ENCODE results near the gene IP6K3.

Gene IP6K3

GRCh38 chr6:33744001-33744848 lies 2.5 kb downstream of the IP6K3 start:
- peak; percentile 88 for TF ChIP-seq CTCF (IDR thresholded peaks at IDR 0.05; ENCODE audit: extremely low read depth, insufficient read depth, missing control alignments)
- DNase-seq (ENCODE audit: low spot score): peak; percentile 89
- in situ Hi-C loops (cut with MboI; ENCODE audit: low pct_unique_long_range_greater_than_20kb, low sequenced_read_pairs, unreplicated experiment): no loop called here

- TF ChIP-seq CTCF (IDR thresholded peaks at IDR 0.05; ENCODE audit: extremely low read depth, insufficient read depth, missing control alignments): no peak
- DNase-seq (ENCODE audit: low spot score): no peak
Measured at GRCh38 chr6:33742837-33743236, 3.9 kb downstream of the IP6K3 start.

GRCh38 chr6:33742092-33742491 lies 4.6 kb downstream of the IP6K3 start:
- TF ChIP-seq CTCF (IDR thresholded peaks at IDR 0.05; ENCODE audit: extremely low read depth, insufficient read depth, missing control alignments): no peak
- in situ Hi-C loops (cut with MboI; ENCODE audit: low pct_unique_long_range_greater_than_20kb, low sequenced_read_pairs, unreplicated experiment): no loop called here
- no peak for DNase-seq (ENCODE audit: low spot score)

More at GRCh38 chr6:33742837-33743236, 3.9 kb downstream of the IP6K3 start:
- in situ Hi-C loops (cut with MboI; ENCODE audit: low pct_unique_long_range_greater_than_20kb, low sequenced_read_pairs, unreplicated experiment): no loop called here

- no peak for DNase-seq (ENCODE audit: low spot score)
- no peak for TF ChIP-seq CTCF (IDR thresholded peaks at IDR 0.05; ENCODE audit: extremely low read depth, insufficient read depth, missing control alignments)
- in situ Hi-C loops (cut with MboI; ENCODE audit: low pct_unique_long_range_greater_than_20kb, low sequenced_read_pairs, unreplicated experiment): no loop called here
Measured at GRCh38 chr6:33740794-33741193, 5.9 kb downstream of the IP6K3 start.

GRCh38 chr6:33740204-33740608 lies 6.5 kb downstream of the IP6K3 start:
- DNase-seq (ENCODE audit: low spot score): no peak
- TF ChIP-seq CTCF (IDR thresholded peaks at IDR 0.05; ENCODE audit: extremely low read depth, insufficient read depth, missing control alignments): no peak
- in situ Hi-C loops (cut with MboI; ENCODE audit: low pct_unique_long_range_greater_than_20kb, low sequenced_read_pairs, unreplicated experiment): no loop called here

GRCh38 chr6:33739571-33739970 lies 7.1 kb downstream of the IP6K3 start:
- no peak for DNase-seq (ENCODE audit: low spot score)
- TF ChIP-seq CTCF (IDR thresholded peaks at IDR 0.05; ENCODE audit: extremely low read depth, insufficient read depth, missing control alignments): no peak
- in situ Hi-C loops (cut with MboI; ENCODE audit: low pct_unique_long_range_greater_than_20kb, low sequenced_read_pairs, unreplicated experiment): no loop called here

All from GM13977 (cell line).